Erythroblast (primary cell): ENCODE measurements around the gene ATF6.
"Not testable (repeated sequence)": the region's sequence is repeated elsewhere in the genome, so short reads cannot be mapped to it uniquely, and the experiment has no call there.

ENCODE experiments used
- GATA1 ChIP-seq: IDR thresholded peaks from 2 replicates; pipeline ENCODE4 v1.6.1; 2011; ENCODE audit warnings: low read depth, mild to moderate bottlenecking, control low read depth, low read length, moderate library complexity
- POLR2A ChIP-seq: IDR thresholded peaks from 2 replicates; pipeline ENCODE4 v1.6.1; 2011; ENCODE audit warnings: mild to moderate bottlenecking, low read length

- TF ChIP-seq POLR2A, GATA1: not testable (repeated sequence)
Measured at GRCh38 chr1:161809656-161810055, 43.5 kb downstream of the ATF6 start.
